ENCODE results near the gene TSTD2.

TSTD2 gene

GRCh38 chr9:97632248-97632984, 752 bp downstream of the TSTD2 start:
- Histone ChIP-seq H3K9ac (ENCODE audit: low read length) (peak overlapping the region; percentile 100), H4K20me1 (ENCODE audit: insufficient read depth, low read length) (no peaks in the 10 kb centered on the region), H3K27ac (ENCODE audit: low read depth, low read length, poor library complexity, severe bottlenecking) (peak overlapping the region; percentile 91), H3K4me2 (ENCODE audit: low read length) (peak overlapping the region; percentile 81), H3K27me3 (ENCODE audit: insufficient read depth, low read length) (no peaks in the 10 kb centered on the region), H3K9me3 (ENCODE audit: low read length) (no peaks in the 10 kb centered on the region), H3K4me1 (ENCODE audit: insufficient read depth, low read length, severe bottlenecking) (peaks cover 39% of the 10 kb centered on the region), H2AFZ (ENCODE audit: low read length) (peak overlapping the region; percentile 39; the same call in 1 of the 2 replicates), H3K79me2 (ENCODE audit: insufficient read depth, low read length) (peaks cover 69% of the 10 kb centered on the region), H3F3A (ENCODE audit: insufficient read depth, low read length) (no peaks in the 10 kb centered on the region), H3K9me2 (ENCODE audit: low read depth, low read length) (no peaks in the 10 kb centered on the region), H3K36me3 (ENCODE audit: insufficient read depth, low read length) (peaks cover 2% of the 10 kb centered on the region; the same call in 1 of the 2 replicates), H3K4me3 (ENCODE audit: low read depth, low read length, poor library complexity, severe bottlenecking) (peak overlapping the region; percentile 98)
- TF ChIP-seq EZH2 (IDR thresholded peaks at IDR 0.05; ENCODE audit: borderline replicate concordance, low read length), result no peak
- TF ChIP-seq, protein P1, sequence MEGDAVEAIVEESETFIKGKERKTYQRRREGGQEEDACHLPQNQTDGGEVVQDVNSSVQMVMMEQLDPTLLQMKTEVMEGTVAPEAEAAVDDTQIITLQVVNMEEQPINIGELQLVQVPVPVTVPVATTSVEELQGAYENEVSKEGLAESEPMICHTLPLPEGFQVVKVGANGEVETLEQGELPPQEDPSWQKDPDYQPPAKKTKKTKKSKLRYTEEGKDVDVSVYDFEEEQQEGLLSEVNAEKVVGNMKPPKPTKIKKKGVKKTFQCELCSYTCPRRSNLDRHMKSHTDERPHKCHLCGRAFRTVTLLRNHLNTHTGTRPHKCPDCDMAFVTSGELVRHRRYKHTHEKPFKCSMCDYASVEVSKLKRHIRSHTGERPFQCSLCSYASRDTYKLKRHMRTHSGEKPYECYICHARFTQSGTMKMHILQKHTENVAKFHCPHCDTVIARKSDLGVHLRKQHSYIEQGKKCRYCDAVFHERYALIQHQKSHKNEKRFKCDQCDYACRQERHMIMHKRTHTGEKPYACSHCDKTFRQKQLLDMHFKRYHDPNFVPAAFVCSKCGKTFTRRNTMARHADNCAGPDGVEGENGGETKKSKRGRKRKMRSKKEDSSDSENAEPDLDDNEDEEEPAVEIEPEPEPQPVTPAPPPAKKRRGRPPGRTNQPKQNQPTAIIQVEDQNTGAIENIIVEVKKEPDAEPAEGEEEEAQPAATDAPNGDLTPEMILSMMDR (IDR thresholded peaks at IDR 0.05; ENCODE audit: low read length), result no peak

GRCh38 chr9:97630591-97630990, 2.6 kb downstream of the TSTD2 start:
- Histone ChIP-seq H3K27me3 (ENCODE audit: insufficient read depth, low read length) (no peaks in the 10 kb centered on the region), H3K4me1 (ENCODE audit: insufficient read depth, low read length, severe bottlenecking) (peaks cover 24% of the 10 kb centered on the region), H3K4me3 (ENCODE audit: low read depth, low read length, poor library complexity, severe bottlenecking) (no peak overlapping the region), H3K27ac (ENCODE audit: low read depth, low read length, poor library complexity, severe bottlenecking) (no peak overlapping the region), H3K9me2 (ENCODE audit: low read depth, low read length) (no peaks in the 10 kb centered on the region), H4K20me1 (ENCODE audit: insufficient read depth, low read length) (no peaks in the 10 kb centered on the region), H3K36me3 (ENCODE audit: insufficient read depth, low read length) (peaks cover 18% of the 10 kb centered on the region), H3F3A (ENCODE audit: insufficient read depth, low read length) (no peaks in the 10 kb centered on the region), H3K9me3 (ENCODE audit: low read length) (no peaks in the 10 kb centered on the region), H3K9ac (ENCODE audit: low read length) (no peak overlapping the region), H2AFZ (ENCODE audit: low read length) (no peak overlapping the region), H3K4me2 (ENCODE audit: low read length) (no peak overlapping the region), H3K79me2 (ENCODE audit: insufficient read depth, low read length) (peaks cover 53% of the 10 kb centered on the region)
- TF ChIP-seq, protein P1 (IDR thresholded peaks at IDR 0.05; ENCODE audit: low read length), result no peak
- no peak for TF ChIP-seq EZH2 (IDR thresholded peaks at IDR 0.05; ENCODE audit: borderline replicate concordance, low read length)

GRCh38 chr9:97629156-97629555, 4.0 kb downstream of the TSTD2 start:
- Histone ChIP-seq H3F3A (ENCODE audit: insufficient read depth, low read length) (no peaks in the 10 kb centered on the region), H3K9ac (ENCODE audit: low read length) (no peak overlapping the region), H3K9me2 (ENCODE audit: low read depth, low read length) (no peaks in the 10 kb centered on the region), H3K79me2 (ENCODE audit: insufficient read depth, low read length) (peaks cover 39% of the 10 kb centered on the region), H3K4me2 (ENCODE audit: low read length) (no peak overlapping the region), H3K27ac (ENCODE audit: low read depth, low read length, poor library complexity, severe bottlenecking) (no peak overlapping the region), H3K9me3 (ENCODE audit: low read length) (no peaks in the 10 kb centered on the region), H3K4me1 (ENCODE audit: insufficient read depth, low read length, severe bottlenecking) (peaks cover 11% of the 10 kb centered on the region), H3K36me3 (ENCODE audit: insufficient read depth, low read length) (peaks cover 33% of the 10 kb centered on the region), H3K27me3 (ENCODE audit: insufficient read depth, low read length) (no peaks in the 10 kb centered on the region), H2AFZ (ENCODE audit: low read length) (no peak overlapping the region), H4K20me1 (ENCODE audit: insufficient read depth, low read length) (no peaks in the 10 kb centered on the region), H3K4me3 (ENCODE audit: low read depth, low read length, poor library complexity, severe bottlenecking) (no peak overlapping the region)
- no peak for TF ChIP-seq EZH2 (IDR thresholded peaks at IDR 0.05; ENCODE audit: borderline replicate concordance, low read length)
- TF ChIP-seq, protein P1 (IDR thresholded peaks at IDR 0.05; ENCODE audit: low read length), result no peak
